Left forelimb (tissue), 1 donor: Measurements from ENCODE around the gene LIMS3.
"Not testable (repeated sequence)": the region's sequence is repeated elsewhere in the genome, so short reads cannot be mapped to it uniquely, and the experiment has no call there.

Experiments used
- DNase-seq: peaks from one replicate; pipeline ENCODE4 v3.0.0-alpha.2; 2018; ENCODE audit warnings: low spot score

Gene LIMS3

GRCh38 chr2:109927803-109928202, 29.3 kb downstream of the LIMS3 start:
- not testable (repeated sequence) for DNase-seq

DNA sequence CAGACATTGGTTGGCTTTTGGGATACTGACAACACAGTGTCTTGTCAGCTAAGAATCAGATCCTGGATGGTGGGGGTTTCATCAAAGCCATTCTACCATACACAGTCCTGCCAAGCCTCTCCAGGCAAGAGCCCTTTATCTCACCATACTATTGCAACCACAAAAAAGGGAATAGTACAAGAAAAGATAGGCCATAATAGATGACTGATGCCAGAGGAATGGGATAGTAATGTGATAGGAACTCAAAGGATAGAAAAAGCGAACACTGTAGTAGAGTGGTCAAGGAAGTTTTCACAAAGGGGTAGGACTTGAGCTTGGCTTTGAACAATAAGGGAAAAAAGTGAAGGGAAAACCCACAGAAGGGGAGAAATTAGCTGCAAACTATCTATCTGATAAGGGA, 30.7 kb downstream of the LIMS3 start:
- DNase-seq = not testable (repeated sequence)

GRCh38 chr2:109936534-109936933, 38.0 kb downstream of the LIMS3 start:
- not testable (repeated sequence) for DNase-seq

- not testable (repeated sequence) for DNase-seq
These were observed 46.9 kb downstream of the LIMS3 start for GRCh38 chr2:109945362-109945761.

- not testable (repeated sequence) for DNase-seq
These were observed 48.9 kb downstream of the LIMS3 start for GRCh38 chr2:109947262-109947958.

GRCh38 chr2:109947959-109948520, 49.6 kb downstream of the LIMS3 start:
- DNase-seq = not testable (repeated sequence)

- DNase-seq = not testable (repeated sequence)
These were observed 51.8 kb downstream of the LIMS3 start for GRCh38 chr2:109950146-109950843.

DNA sequence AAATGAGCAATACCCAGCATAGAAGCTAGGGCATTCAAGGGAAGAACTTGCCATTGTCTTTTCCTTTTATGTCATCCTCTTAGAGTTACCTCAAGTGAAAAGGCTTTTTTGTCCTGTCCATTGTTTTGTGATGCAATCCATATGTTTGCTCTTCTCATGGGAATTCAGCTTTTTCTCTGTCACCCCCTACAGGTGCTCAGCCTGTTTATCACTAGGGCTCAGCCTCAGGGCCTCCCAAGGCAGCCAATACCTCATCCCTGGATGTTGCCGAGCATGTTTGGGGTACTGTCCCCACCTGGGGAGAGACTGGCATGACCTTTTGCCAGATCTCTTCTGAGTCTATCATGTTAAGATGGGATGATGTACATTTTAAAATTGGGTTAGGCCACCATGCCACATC, 65.5 kb downstream of the LIMS3 start:
- not testable (repeated sequence) for DNase-seq

DNA sequence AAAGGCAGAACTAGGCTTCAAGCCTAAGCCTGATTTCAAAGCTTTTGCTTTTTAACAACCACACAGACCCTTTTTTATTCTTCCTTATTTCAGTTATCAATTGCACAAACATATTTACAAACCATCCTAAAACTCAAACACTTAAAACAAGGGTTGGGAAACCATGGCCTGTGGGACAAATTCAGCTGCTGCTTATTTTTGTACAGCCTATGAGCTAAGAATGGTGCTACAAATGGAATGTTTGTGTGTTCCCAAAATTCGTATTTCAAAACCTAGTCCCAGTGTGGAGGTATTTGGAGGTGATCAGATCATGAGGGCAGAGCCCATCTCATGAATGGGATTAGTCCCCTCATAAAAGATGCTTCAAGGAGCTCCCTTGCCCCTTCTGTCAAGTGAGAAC, 67.0 kb downstream of the LIMS3 start:
- DNase-seq = not testable (repeated sequence)

GRCh38 chr2:109966107-109966736, 67.7 kb downstream of the LIMS3 start:
- not testable (repeated sequence) for DNase-seq

DNA sequence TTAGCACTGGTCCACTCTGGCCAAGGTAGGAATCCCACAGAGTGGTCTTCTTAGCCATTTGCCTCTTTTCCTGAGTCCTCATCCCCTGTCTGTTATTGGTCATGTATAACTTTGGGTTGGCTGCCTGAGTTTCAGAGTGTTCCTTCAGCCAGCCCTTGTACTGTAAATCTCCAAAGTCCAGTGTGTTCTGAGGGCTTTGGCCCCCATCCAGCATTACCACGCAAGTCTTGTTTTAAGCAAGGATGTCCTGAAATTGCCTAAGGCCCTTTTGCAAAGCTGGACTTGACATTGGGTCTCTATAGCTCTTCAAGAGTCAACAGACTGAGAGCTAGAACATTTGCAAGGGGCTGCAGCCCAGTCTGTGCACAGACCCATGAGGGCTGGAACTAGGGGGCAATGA, 68.4 kb downstream of the LIMS3 start:
- not testable (repeated sequence) for DNase-seq

GRCh38 chr2:109969864-109970263, 71.4 kb downstream of the LIMS3 start:
- not testable (repeated sequence) for DNase-seq

DNA sequence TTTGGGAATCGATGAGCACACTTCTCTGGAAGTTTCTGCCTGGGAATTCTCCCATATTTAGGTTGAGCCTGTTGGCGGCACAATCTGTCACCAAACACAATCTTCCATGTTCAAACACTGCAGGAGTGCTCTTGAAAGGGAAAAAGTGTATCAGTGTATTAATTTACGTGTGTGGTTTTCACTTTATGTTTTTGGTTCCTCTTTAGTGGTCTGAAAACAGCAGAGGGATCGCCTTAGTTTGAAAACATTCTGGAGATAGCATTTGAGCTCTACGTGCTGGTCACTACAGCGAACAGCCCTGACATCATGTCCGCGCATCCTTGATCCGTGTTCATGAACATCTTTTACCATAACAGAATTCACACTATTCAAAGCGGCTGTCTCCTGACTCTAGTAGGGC, 73.2 kb downstream of the LIMS3 start:
- DNase-seq = not testable (repeated sequence)
